ENCODE data around the gene CTF1. TPM values are rescaled to one million over a fixed set of nuclear protein-coding genes. Genes with fewer than 3 reads are reported as not detected.

Gene CTF1
- total and polyA plus RNA-seq, 4 donors = 3.3 to 9.8 (median 5.2) TPM

DNA sequence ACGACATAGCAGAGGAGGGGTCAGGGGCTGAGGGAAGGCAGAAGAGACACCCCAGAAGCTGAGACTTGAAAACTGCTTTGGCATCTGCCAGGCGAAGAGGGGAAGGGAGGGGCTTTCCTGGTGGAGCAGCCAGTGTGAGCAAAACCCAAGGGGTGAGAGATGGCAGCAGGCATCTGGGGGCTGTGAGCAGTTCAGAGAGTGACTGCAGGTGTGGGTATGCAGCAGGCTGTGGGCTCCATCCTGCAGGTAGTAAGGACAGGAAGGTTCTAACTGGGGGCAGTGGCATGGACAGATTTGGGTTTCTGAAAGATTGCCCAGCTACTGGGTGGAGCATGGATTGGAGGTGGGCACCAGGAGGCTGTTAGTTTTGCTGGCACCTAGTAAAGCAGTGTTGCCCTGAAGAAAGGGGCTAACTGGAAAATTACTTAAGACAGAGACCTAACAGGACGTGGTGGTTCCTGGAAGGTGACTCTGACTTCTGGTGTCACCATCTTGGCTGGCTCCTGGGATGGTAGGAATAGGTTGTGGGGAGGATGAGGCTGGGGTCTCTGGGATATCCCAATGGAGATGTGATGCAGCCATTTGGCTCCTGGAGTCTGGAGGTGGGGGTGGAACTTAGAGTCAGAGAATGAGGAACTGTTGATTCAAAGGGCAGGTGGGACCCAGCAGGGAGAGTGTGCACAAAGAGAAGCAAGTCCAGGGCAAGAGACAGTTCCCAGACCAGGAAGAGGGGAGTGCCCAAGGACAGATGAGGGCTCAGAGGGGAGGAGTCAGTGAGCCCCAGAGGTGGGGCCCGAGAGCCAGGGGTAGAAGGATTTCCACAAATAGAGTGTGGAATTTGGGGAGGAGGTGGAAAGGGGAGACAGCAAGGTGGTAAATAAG lies 13.7 kb upstream of the CTF1 start:
- no peak overlapping the region for H3K27ac ChIP-seq (ENCODE audit: low read depth in 1 of 2, low read length in 1 of 2)
- no peak for ATAC-seq (ENCODE audit: insufficient read depth, low FRiP score)
- no peak overlapping the region for H3K9ac ChIP-seq (ENCODE audit: insufficient read depth in 1 of 2, low read length in 2 of 2)

DNA sequence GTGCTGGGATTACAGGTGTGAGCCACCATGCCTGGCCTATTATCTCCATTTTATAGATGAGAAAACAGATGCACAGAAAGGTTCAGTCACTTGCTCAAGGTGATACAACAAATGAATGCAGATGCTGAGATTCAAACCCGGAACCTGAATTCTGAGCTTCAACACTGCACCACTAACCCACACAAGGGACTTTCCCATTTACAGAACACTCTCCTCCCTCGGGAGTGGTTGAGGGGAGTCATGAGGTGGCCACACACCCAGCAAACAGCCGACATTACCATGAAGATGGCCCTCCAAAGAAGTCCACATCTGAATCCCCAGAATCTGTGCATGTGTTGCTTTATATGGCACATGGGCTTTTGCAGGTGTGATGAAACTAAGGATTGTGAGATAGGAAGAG lies 11.7 kb upstream of the CTF1 start:
- DNase-seq = no peak
- no peak for ATAC-seq (ENCODE audit: insufficient read depth, low FRiP score)
- WGBS, 2 donors = 90% methylated on average over 3 of the region's 3 CpGs
- TF ChIP-seq, protein P1, sequence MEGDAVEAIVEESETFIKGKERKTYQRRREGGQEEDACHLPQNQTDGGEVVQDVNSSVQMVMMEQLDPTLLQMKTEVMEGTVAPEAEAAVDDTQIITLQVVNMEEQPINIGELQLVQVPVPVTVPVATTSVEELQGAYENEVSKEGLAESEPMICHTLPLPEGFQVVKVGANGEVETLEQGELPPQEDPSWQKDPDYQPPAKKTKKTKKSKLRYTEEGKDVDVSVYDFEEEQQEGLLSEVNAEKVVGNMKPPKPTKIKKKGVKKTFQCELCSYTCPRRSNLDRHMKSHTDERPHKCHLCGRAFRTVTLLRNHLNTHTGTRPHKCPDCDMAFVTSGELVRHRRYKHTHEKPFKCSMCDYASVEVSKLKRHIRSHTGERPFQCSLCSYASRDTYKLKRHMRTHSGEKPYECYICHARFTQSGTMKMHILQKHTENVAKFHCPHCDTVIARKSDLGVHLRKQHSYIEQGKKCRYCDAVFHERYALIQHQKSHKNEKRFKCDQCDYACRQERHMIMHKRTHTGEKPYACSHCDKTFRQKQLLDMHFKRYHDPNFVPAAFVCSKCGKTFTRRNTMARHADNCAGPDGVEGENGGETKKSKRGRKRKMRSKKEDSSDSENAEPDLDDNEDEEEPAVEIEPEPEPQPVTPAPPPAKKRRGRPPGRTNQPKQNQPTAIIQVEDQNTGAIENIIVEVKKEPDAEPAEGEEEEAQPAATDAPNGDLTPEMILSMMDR (IDR thresholded peaks at IDR 0.05; ENCODE audit: control extremely low read depth, extremely low read depth) = no peak
- no peak overlapping the region for H3K9ac ChIP-seq (ENCODE audit: insufficient read depth in 1 of 2, low read length in 2 of 2)
- H3K4me3 ChIP-seq = no peak overlapping the region
- no peak overlapping the region for H3K27ac ChIP-seq (ENCODE audit: low read depth in 1 of 2, low read length in 1 of 2)
- H3K27me3 ChIP-seq (ENCODE audit: control insufficient read depth in 3 of 3, insufficient read depth in 3 of 3, low read length in 2 of 3) = no peaks in the 10 kb centered on the region
- peaks cover 4 to 38% (median 33%) of the 10 kb centered on the region in 4 donors for H3K36me3 ChIP-seq (ENCODE audit: control insufficient read depth in 4 of 4, insufficient read depth in 4 of 4, low read length in 4 of 4)
- no peaks in the 10 kb centered on the region for H3K4me1 ChIP-seq (ENCODE audit: control insufficient read depth in 5 of 5, insufficient read depth in 5 of 5, low read length in 5 of 5)
- H3K9me3 ChIP-seq (ENCODE audit: control insufficient read depth in 4 of 4, insufficient read depth in 3 of 4, low read length in 3 of 4) = no peaks in the 10 kb centered on the region

More for the DNA sequence above, 13.7 kb upstream of the CTF1 start:
- 61 to 74% methylated on average over 4 of the region's 4 CpGs for WGBS, 2 donors
- H3K4me1 ChIP-seq (ENCODE audit: control insufficient read depth in 5 of 5, insufficient read depth in 5 of 5, low read length in 5 of 5) = no peaks in the 10 kb centered on the region
- H3K4me3 ChIP-seq = no peak overlapping the region
- DNase-seq = no peak
- TF ChIP-seq, protein P1 (IDR thresholded peaks at IDR 0.05; ENCODE audit: control extremely low read depth, extremely low read depth) = no peak
- H3K9me3 ChIP-seq (ENCODE audit: control insufficient read depth in 4 of 4, insufficient read depth in 3 of 4, low read length in 3 of 4) = no peaks in the 10 kb centered on the region
- no peaks in the 10 kb centered on the region for H3K27me3 ChIP-seq (ENCODE audit: control insufficient read depth in 3 of 3, insufficient read depth in 3 of 3, low read length in 2 of 3)
- peaks cover 0 to 25% (median 24%) of the 10 kb centered on the region in 4 donors for H3K36me3 ChIP-seq (ENCODE audit: control insufficient read depth in 4 of 4, insufficient read depth in 4 of 4, low read length in 4 of 4)

DNA sequence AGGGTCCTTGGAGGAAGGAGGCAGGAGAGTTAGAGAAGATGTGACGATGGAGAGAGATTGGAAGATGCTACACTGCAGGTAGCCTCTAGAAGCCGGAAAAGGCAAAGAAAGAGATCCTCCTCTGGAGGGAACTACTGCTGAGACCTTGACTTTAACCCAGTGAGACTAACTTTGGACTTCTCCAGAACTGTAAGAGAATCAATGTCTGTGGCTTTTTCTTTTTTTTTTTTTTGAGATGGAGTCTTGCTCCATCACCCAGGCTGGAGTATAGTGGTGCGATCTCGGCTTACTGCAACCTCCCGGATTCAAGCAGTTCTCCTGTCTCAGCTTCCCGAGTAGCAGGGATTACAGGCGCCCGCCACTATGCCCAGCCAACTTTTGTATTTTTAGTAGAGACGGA lies 11.2 kb upstream of the CTF1 start:
- Histone ChIP-seq H3K9ac (ENCODE audit: insufficient read depth in 1 of 2, low read length in 2 of 2) (no peak overlapping the region), H3K27ac (ENCODE audit: low read depth in 1 of 2, low read length in 1 of 2) (no peak overlapping the region), H3K9me3 (ENCODE audit: control insufficient read depth in 4 of 4, insufficient read depth in 3 of 4, low read length in 3 of 4) (no peaks in the 10 kb centered on the region), H3K27me3 (ENCODE audit: control insufficient read depth in 3 of 3, insufficient read depth in 3 of 3, low read length in 2 of 3) (no peaks in the 10 kb centered on the region), H3K4me1 (ENCODE audit: control insufficient read depth in 5 of 5, insufficient read depth in 5 of 5, low read length in 5 of 5) (no peaks in the 10 kb centered on the region), H3K4me3 (no peak overlapping the region), H3K36me3 (ENCODE audit: control insufficient read depth in 4 of 4, insufficient read depth in 4 of 4, low read length in 4 of 4) (peaks cover 4 to 38% (median 34%) of the 10 kb centered on the region in 4 donors)
- no peak for ATAC-seq (ENCODE audit: insufficient read depth, low FRiP score)
- WGBS, 2 donors = 92 to 94% methylated on average over 9 of the region's 9 CpGs
- DNase-seq = no peak
- TF ChIP-seq, protein P1 (IDR thresholded peaks at IDR 0.05; ENCODE audit: control extremely low read depth, extremely low read depth) = no peak

All from lung (tissue), 12 donors.